Prostate gland (tissue), 2 donors: ENCODE results near the gene SLC43A3. TPM values are rescaled to one million over a fixed set of nuclear protein-coding genes. Genes with fewer than 3 reads are reported as not detected.

ENCODE experiments used
- DNase-seq: peaks from one replicate; pipeline ENCODE4 v3.0.0-alpha.2; 2019; ENCODE audit warnings: low spot score
- H3K27ac ChIP-seq, 2 donors: fragments of 200-600 bp; sonication (generic); 2 replicates each; pipeline ENCODE4 v1.5.1; 2017 to 2019
- H3K27me3 ChIP-seq: fragments of 200-600 bp; sonication (generic); replicated peaks from 2 replicates; pipeline ENCODE4 v1.5.1; 2019; ENCODE audit not compliant: insufficient read depth
- H3K36me3 ChIP-seq, 2 donors: fragments of 200-600 bp; sonication (generic); 1 replicate in 1 of 2; 2 replicates in 1 of 2; pipeline versions ENCODE4 v1.5.1 to v1.8.1; 2017 to 2019
- H3K4me1 ChIP-seq: fragments of 200-600 bp; sonication (generic); replicated peaks from 2 replicates; pipeline ENCODE4 v1.5.1; 2019
- H3K4me3 ChIP-seq, 2 donors: fragments of 200-600 bp; sonication (generic); 2 replicates each; pipeline ENCODE4 v1.5.1; 2017 to 2019
- H3K9me3 ChIP-seq: fragments of 200-600 bp; sonication (generic); 2 replicates; pipeline ENCODE4 v1.5.1; 2017
- POLR2A ChIP-seq: fragments of 450-650 bp; IDR thresholded peaks from one replicate; pipeline ENCODE4 v1.6.1; 2016; ENCODE audit warnings: antibody characterized with exemption, mild to moderate bottlenecking
- POLR2AphosphoS5 ChIP-seq: sonication (generic); formaldehyde crosslinking; IDR thresholded peaks from one replicate; pipeline ENCODE4 v1.6.1; 2017; ENCODE audit warnings: antibody characterized with exemption
- WGBS: methylation state at CpG from one replicate; pipeline ENCODE4 v1.1.5; 2018; 5-methylcytosine and 5-hydroxymethylcytosine counted together
- intact Hi-C: fragments of 100-400 bp; cut with DNase I; formaldehyde crosslinking; loops from one replicate; pipeline ENCODE4 v1.14.2; 2022
- small RNA-seq, 2 donors: library from RNA; depleted of rRNA; stranded (forward); fragments of <200 nt; gene quantifications; one replicate each; pipeline ENCODE3, GENCODE V24; 2016
- total RNA-seq, 2 donors: library from RNA; depleted of rRNA; stranded (reverse); fragments of >200 nt; gene quantifications; one replicate each; pipeline ENCODE4 v1.1.0, GENCODE V29; 2016
- TF ChIP-seq, protein P1 (sequence below), 4 experiments: fragments of 200-600 bp in 2 of 4; fragments of 450-650 bp in 2 of 4; sonication (generic) in 2 of 4; IDR thresholded peaks; 1 replicate in 3 of 4; 2 replicates in 1 of 4; pipeline ENCODE4 v1.5.1; 2016 to 2019; ENCODE audit warnings: antibody characterized with exemption in 4 of 4, mild to moderate bottlenecking in 2 of 4, moderate library complexity in 2 of 4

The SLC43A3 gene
- total RNA-seq, 2 donors from 2014 or later, result 23.3 to 39.8 TPM

DNA sequence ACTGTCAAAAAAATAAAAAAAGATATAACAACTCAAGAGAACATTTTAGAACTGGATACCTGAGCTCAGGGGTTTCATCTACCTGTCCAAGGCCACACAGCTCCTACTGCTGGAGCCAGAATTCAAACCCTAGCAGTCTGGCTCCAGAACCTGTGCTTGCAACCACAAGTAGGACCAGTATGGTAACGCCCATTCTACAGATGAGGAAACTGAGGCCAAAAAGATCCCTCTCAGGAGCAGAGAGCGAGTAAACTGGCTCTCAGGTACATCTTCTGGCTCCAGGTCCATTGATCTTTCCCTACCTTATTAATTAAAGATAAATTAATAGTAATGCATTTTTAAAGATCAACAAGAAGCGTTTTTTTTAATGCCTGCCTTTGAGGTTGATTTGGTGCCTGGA, 69.6 kb downstream of the SLC43A3 start:
- no peak for TF ChIP-seq POLR2AphosphoS5
- TF ChIP-seq, protein P1, sequence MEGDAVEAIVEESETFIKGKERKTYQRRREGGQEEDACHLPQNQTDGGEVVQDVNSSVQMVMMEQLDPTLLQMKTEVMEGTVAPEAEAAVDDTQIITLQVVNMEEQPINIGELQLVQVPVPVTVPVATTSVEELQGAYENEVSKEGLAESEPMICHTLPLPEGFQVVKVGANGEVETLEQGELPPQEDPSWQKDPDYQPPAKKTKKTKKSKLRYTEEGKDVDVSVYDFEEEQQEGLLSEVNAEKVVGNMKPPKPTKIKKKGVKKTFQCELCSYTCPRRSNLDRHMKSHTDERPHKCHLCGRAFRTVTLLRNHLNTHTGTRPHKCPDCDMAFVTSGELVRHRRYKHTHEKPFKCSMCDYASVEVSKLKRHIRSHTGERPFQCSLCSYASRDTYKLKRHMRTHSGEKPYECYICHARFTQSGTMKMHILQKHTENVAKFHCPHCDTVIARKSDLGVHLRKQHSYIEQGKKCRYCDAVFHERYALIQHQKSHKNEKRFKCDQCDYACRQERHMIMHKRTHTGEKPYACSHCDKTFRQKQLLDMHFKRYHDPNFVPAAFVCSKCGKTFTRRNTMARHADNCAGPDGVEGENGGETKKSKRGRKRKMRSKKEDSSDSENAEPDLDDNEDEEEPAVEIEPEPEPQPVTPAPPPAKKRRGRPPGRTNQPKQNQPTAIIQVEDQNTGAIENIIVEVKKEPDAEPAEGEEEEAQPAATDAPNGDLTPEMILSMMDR (IDR thresholded peaks at IDR 0.05), result no peak
- TF ChIP-seq POLR2A, result no peak
- Histone ChIP-seq H3K9me3 (no peaks in the 10 kb centered on the region), H3K36me3 (no peaks in the 10 kb centered on the region), H3K4me3 (no peak overlapping the region), H3K27ac (no peak overlapping the region), H3K27me3 (no peaks in the 10 kb centered on the region), H3K4me1 (no peaks in the 10 kb centered on the region)
- DNase-seq, result no peak
- intact Hi-C loops, result no loop called here
- WGBS, result 83% methylated on average over 3 of the region's 3 CpGs

Small RNAs within 50 kb of the gene (small RNA-seq; reads per million reads assigned to genes)
- gene RNA5SP341, result 0 reads per million in 2 donors

Other genes with a start within 250 kb of the SLC43A3 start
- gene LRRC55, start 245.2 kb downstream of the SLC43A3 start, total RNA-seq, result under 1 TPM in 1 of 2 donors, not detected in 1; 0.23 TPM
- gene APLNR, start 189.9 kb downstream of the SLC43A3 start, total RNA-seq, result 1 to 10 TPM in 1 of 2 donors, not detected in 1; 1.7 TPM
- gene TNKS1BP1, start 102.2 kb downstream of the SLC43A3 start, total RNA-seq, result 100 to 1,000 TPM; 140 to 158 TPM
- gene SSRP1, start 91.2 kb downstream of the SLC43A3 start, total RNA-seq, result 10 to 100 TPM; 82.6 to 85.4 TPM
- under 1 TPM in 1 of 2 donors, not detected in 1; 0.40 TPM for gene P2RX3, start 88.8 kb downstream of the SLC43A3 start, total RNA-seq
- not detected for gene PRG3, start 46.0 kb downstream of the SLC43A3 start, total RNA-seq
- gene PRG2, start 36.5 kb downstream of the SLC43A3 start, total RNA-seq, result under 1 TPM in 1 of 2 donors, not detected in 1; 0.36 TPM
- gene RTN4RL2, start 33.4 kb upstream of the SLC43A3 start, total RNA-seq, result 1 to 10 TPM in 1 of 2 donors, under 1 TPM in 1; 0.51 to 2.0 TPM
- 10 to 100 TPM; 18.2 to 20.9 TPM for gene SLC43A1, start 88.6 kb upstream of the SLC43A3 start, total RNA-seq
- gene TIMM10, start 103.6 kb upstream of the SLC43A3 start, total RNA-seq, result 10 to 100 TPM; 35.2 to 44.3 TPM
- gene SMTNL1, start 110.5 kb upstream of the SLC43A3 start, total RNA-seq, result 1 to 10 TPM in 1 of 2 donors, not detected in 1; 1.4 TPM
- 10 to 100 TPM; 42.3 to 44.6 TPM for gene UBE2L6, start 140.6 kb upstream of the SLC43A3 start, total RNA-seq
- 100 to 1,000 TPM in 1 of 2 donors, 10 to 100 TPM in 1; 88.7 to 205 TPM for gene SERPING1, start 170.6 kb upstream of the SLC43A3 start, total RNA-seq
- 1 to 10 TPM in 1 of 2 donors, under 1 TPM in 1; 0.46 to 3.6 TPM for gene YPEL4, start 222.8 kb upstream of the SLC43A3 start, total RNA-seq
- gene CLP1, start 230.6 kb upstream of the SLC43A3 start, total RNA-seq, result 10 to 100 TPM in 1 of 2 donors, 1 to 10 TPM in 1; 9.3 to 11.0 TPM
- 10 to 100 TPM; 65.4 to 69.9 TPM for gene ZDHHC5, start 241.0 kb upstream of the SLC43A3 start, total RNA-seq